Measurements from ENCODE around the gene EXT2.

EXT2 gene

GRCh38 chr11:44282620-44283019, 187.1 kb downstream of the EXT2 start:
- peaks cover 33% of the 10 kb centered on the region for H3K4me1 Mint-ChIP-seq
- H3K9me3 Mint-ChIP-seq: no peaks in the 10 kb centered on the region
- peaks cover 18% of the 10 kb centered on the region for H3K27me3 Mint-ChIP-seq (ENCODE audit: low read depth)
- TF ChIP-seq CTCF (IDR thresholded peaks at IDR 0.05; ENCODE audit: unreplicated experiment in 3 of 3): no peak
- no peak overlapping the region for H3K27ac Mint-ChIP-seq
- H3K4me3 Mint-ChIP-seq: no peak overlapping the region
- no peaks in the 10 kb centered on the region for H3K36me3 Mint-ChIP-seq (ENCODE audit: low read depth)

- peaks cover 21% of the 10 kb centered on the region for H3K27me3 Mint-ChIP-seq (ENCODE audit: low read depth)
- H3K4me3 Mint-ChIP-seq: no peak overlapping the region
- H3K36me3 Mint-ChIP-seq (ENCODE audit: low read depth): no peaks in the 10 kb centered on the region
- H3K27ac Mint-ChIP-seq: no peak overlapping the region
- no peaks in the 10 kb centered on the region for H3K9me3 Mint-ChIP-seq
- no peak for TF ChIP-seq CTCF (IDR thresholded peaks at IDR 0.05; ENCODE audit: unreplicated experiment in 3 of 3)
- H3K4me1 Mint-ChIP-seq: peaks cover 20% of the 10 kb centered on the region
Observed at GRCh38 chr11:44285756-44286155, 190.3 kb downstream of the EXT2 start.

- H3K9me3 Mint-ChIP-seq: no peaks in the 10 kb centered on the region
- H3K27me3 Mint-ChIP-seq (ENCODE audit: low read depth): peaks cover 19% of the 10 kb centered on the region
- no peak overlapping the region for H3K4me3 Mint-ChIP-seq
- H3K36me3 Mint-ChIP-seq (ENCODE audit: low read depth): no peaks in the 10 kb centered on the region
- TF ChIP-seq CTCF (IDR thresholded peaks at IDR 0.05; ENCODE audit: unreplicated experiment in 3 of 3): peak; percentile 89 to 97 (median 89)
- peaks cover 14% of the 10 kb centered on the region for H3K4me1 Mint-ChIP-seq
- H3K27ac Mint-ChIP-seq: peak overlapping the region in 1 of 3 experiments; percentile 21
Observed at GRCh38 chr11:44286268-44286880, 190.9 kb downstream of the EXT2 start.

DNA sequence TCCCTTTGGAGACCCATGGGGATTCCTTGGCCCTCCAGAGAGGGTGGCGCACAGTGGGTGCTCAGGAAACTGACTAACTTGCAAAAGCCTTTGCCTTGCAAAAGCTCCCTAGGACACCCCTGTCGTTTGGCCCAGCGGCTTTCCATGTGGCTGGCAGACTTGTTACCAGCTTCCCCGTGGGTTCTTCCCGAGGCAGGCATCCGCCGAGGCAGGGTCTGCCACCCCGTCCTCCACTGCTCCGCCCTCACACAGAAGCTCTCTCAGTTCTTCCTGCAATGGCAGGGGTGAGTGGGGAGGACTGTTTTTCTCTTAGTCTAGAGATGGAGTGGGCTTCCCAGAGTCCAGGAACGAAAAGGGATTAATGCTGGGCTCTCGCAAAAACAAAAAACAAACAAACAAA, 191.4 kb downstream of the EXT2 start:
- Mint-ChIP-seq H3K27ac (no peak overlapping the region), H3K36me3 (ENCODE audit: low read depth) (no peaks in the 10 kb centered on the region), H3K27me3 (ENCODE audit: low read depth) (peaks cover 17% of the 10 kb centered on the region), H3K4me1 (peaks cover 14% of the 10 kb centered on the region), H3K4me3 (no peak overlapping the region), H3K9me3 (no peaks in the 10 kb centered on the region)
- TF ChIP-seq CTCF (IDR thresholded peaks at IDR 0.05; ENCODE audit: unreplicated experiment in 3 of 3): no peak

DNA sequence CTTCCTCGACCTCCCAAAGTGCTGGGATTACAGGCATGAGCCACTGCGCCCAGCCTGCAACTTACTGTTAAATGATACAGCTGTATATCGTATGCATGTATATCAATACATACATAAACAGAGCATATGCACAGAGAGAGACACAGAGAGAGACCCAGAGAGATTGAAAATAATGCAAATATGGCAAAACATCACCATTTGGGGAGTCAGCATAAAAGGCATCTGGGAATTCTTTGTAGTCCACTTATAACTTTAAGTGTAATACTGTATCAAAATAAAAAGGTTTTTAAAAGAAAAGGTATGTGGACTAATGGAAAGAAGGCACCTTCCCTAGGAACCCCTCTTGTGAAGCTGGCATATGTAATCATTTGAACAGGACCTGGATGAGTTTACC, 192.7 kb downstream of the EXT2 start:
- H3K36me3 Mint-ChIP-seq (ENCODE audit: low read depth): no peaks in the 10 kb centered on the region
- no peaks in the 10 kb centered on the region for H3K9me3 Mint-ChIP-seq
- no peak overlapping the region for H3K4me3 Mint-ChIP-seq
- H3K27me3 Mint-ChIP-seq (ENCODE audit: low read depth): peaks cover 21% of the 10 kb centered on the region
- no peak overlapping the region for H3K27ac Mint-ChIP-seq
- peaks cover 14% of the 10 kb centered on the region for H3K4me1 Mint-ChIP-seq
- no peak for TF ChIP-seq CTCF (IDR thresholded peaks at IDR 0.05; ENCODE audit: unreplicated experiment in 3 of 3)

DNA sequence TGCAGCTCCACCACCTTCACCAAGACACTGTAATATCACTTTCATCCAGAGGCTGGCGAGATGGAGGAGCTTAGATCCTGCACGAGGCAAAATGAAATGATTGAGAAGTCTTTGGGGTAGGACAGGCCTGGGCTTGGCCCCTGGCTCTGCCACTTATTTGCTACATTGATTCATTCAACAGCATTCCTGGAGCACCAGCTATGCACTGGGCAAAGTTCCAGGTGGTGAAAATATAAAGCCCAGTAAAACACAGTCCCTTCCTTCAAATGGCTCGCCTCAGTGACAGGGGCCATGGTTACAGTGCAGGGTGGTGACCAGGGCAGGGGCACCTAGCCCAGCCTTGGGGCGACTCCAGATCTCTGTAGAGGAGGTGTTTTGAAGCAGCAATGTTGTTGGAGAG, 194.7 kb downstream of the EXT2 start:
- Mint-ChIP-seq H3K27ac (no peak overlapping the region), H3K9me3 (no peaks in the 10 kb centered on the region)
- no peak for TF ChIP-seq CTCF (IDR thresholded peaks at IDR 0.05; ENCODE audit: unreplicated experiment in 3 of 3)

More for the DNA sequence above, 194.7 kb downstream of the EXT2 start:
- Mint-ChIP-seq H3K4me1 (peaks cover 13% of the 10 kb centered on the region), H3K27me3 (ENCODE audit: low read depth) (peaks cover 28% of the 10 kb centered on the region), H3K4me3 (no peak overlapping the region), H3K36me3 (ENCODE audit: low read depth) (no peaks in the 10 kb centered on the region)

Data from nephron (organoid).